ENCODE measurements around the gene MSH5. TPM values are rescaled to one million over a fixed set of nuclear protein-coding genes. Genes with fewer than 3 reads are reported as not detected.

The MSH5 gene
- total RNA-seq, 2 donors from 2014 or later: 7.7 to 9.8 TPM

DNA sequence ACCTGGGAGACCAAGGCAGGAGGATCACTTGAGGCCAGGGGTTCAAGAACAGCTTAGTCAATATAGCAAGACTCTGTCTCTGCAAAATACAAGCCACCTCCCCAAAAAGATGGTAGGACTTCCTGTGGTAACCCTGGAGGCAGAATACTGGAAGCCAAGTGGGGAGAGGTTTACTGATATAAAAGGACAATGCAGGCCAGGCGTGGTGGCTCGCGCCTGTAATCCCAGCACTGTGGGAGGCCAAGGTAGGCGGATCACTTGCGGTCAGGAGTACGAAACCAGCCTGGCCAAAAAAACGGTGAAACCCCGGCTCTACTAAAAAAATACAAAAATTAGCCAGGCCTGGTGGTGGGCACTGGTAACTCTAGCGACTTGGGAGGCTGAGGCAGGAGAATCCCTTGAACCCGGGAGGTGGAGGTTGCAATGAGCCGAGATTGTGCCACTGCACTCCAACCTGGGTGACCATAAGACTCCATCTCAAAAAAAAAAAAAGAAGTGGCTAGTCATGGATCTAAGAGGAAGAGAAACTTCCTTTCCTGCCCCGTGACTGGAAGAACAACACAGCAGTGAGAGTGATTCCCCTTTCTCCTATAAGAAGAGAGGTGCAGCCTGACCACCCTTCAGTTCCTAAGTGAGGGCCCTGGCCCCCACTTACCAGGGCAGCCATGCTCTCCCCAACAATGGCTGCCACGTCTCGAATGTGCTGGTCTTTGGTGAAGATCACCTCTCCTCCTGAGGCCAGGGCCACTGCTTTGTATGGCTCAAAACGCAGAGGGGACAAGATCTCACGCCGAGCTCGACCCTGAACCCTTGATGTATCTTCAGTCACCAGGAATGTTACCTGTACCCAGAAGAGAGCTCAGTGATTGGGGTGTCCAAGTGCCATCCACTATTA, 28.8 kb downstream of the MSH5 start:
- no peak for DNase-seq (ENCODE audit: low spot score)
- intact Hi-C loops (cut with DNase I): loop anchor here in 1 of 2 donors (5.0 kb wide), 1 partner anchor 64 kb away; no protein-coding TSS in a partner anchor

DNA sequence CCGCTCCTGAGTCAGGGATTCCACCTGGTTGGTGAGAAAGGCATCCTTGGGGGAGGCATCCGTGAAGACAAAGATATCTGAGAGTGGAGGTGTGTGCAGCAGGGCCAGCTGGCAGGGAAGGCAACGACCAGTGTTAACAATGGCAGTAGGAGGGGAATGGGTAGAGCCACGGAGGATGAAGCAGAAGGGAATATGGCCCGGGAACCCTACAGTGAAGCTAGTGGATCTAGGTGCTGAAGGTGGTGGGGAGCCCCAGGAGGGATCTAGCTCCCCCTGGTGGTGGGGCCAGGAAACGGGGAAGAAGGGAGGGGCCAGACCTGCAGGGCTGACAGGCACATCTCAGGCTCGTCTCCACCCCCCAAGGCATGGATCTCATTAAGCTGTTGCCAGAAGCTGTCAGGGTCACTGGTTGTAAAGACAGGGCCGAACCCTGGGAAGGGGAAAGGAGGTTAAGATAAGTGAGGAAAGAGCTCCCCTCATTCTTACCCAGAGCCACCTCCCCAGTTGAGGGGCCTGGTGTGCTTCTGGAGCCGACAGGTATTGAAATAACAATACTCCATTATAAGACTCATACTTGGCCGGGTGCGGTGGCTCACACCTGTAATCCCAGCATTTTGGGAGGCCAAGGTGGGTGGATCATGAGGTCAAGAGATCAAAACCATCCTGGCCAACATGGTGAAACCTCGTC, 30.0 kb downstream of the MSH5 start:
- intact Hi-C loops (cut with DNase I): loop anchor here (5.0 to 10.0 kb wide), 2 partner anchors 62 to 1015 kb away; no protein-coding TSS in a partner anchor
- peak; percentile 91 for DNase-seq (ENCODE audit: low spot score)

DNA sequence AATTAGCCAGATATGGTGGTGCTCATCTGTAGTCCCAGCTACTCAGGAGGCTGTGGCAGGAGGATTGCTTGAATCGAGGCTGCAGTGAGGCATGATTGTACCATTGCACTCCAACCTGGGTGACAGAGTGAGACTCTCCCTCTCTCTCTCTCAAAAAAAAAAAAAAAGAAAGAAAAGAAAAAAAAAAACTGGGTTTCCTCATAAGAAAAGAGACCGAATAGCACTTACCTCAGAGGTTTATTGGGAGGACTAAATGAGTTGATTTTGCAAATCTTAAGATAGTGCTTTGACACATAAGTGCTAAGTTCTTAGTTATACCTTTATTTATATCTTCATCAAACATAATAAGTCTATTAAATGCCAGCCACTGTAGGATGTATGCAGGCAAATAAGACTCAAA, 31.1 kb downstream of the MSH5 start:
- no peak for DNase-seq (ENCODE audit: low spot score)
- intact Hi-C loops (cut with DNase I): loop anchor here in 1 of 2 donors (10.0 kb wide), 1 partner anchor 1014 kb away; no protein-coding TSS in a partner anchor

DNA sequence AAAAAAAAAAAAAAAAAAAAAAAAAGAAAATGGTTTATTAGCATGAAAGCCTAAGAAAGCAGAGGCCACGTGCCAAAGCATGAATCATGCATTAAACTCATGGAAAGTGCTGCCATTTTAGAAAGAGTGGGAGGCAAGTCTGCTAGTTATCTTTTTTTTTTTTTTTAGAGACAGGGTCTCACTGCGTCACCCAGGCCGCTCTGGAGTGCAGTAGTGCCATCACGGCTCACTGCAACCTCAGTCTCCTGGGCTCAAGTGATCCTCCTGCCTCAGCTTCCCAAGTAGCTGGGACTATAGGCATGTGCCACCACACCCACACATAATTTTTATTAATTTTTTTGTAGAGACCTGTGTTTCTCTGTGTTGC, 32.2 kb downstream of the MSH5 start:
- intact Hi-C loops (cut with DNase I): loop anchor here in 1 of 2 donors (10.0 kb wide), 1 partner anchor 1013 kb away; no protein-coding TSS in a partner anchor
- DNase-seq (ENCODE audit: low spot score): no peak

DNA sequence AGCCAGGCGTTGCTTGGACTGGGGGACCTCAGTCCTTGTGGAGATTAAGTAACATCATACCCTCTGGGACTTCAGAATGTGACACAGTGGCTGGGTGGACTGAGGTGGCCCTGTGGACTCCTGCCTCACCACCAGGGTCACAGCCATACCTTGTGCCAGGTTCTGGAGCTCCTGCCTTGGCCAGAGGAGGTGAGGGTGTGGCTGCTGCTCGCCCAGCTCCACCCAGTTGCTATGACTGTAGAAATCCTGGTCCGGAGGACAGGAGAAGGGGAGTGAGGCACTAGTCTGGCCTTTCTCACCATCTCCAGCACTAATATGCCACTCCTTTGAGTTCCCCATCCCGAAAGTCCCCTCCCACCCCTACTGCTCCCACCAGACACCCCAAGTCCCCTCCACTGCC, 35.4 kb downstream of the MSH5 start:
- no peak for DNase-seq (ENCODE audit: low spot score)
- intact Hi-C loops (cut with DNase I): loop anchor here in 1 of 2 donors (10.0 kb wide), 1 partner anchor 1010 kb away; no protein-coding TSS in a partner anchor

DNA sequence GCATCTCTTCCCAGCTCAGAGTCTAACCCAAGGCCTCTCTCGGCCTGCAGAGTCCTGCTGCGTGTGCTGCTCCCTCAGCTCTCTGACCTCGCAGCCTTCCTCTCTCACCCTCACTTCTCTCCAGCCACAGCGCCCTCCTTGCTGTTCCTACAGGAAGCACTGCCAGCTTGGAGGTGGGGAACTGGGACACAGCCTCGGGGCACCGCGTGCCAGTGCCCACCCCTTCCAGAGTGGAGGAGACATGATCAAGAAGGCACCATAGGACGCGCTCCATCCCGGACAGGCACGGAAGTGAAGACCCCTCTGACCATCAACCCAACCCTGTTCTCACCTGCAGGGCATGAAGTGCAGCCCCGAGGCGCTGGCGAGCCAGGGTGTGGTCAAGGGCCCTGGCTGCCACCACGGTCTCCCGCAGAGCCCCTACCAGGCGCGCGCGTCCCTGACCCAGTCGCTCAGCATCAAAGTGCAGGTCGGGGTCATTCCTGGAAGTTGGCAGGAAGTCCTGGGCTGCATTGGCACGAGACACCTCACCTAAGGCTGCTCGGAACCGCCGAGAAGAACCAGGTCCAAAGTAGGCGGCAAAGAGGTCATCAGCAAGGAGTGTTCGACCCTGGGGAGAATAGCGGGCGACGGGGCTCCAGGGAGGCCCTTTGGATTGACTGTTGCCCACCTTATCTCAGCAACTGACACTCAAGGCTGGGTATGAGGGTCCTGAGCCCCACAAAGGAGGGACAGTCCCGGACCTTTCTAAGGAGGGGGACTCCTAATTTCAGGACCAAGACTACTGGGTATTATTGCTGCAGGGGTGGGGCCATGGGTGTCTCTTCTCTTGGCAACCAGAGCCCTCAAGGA, 36.1 kb downstream of the MSH5 start:
- no peak for DNase-seq (ENCODE audit: low spot score)
- intact Hi-C loops (cut with DNase I): loop anchor here in 1 of 2 donors (10.0 kb wide), 1 partner anchor 1009 kb away; no protein-coding TSS in a partner anchor

GRCh38 chr6:31776485-31776988, 36.7 kb downstream of the MSH5 start:
- intact Hi-C loops (cut with DNase I): loop anchor here in 1 of 2 donors (10.0 kb wide), 1 partner anchor 1008 kb away; no protein-coding TSS in a partner anchor
- no peak for DNase-seq (ENCODE audit: low spot score)

DNA sequence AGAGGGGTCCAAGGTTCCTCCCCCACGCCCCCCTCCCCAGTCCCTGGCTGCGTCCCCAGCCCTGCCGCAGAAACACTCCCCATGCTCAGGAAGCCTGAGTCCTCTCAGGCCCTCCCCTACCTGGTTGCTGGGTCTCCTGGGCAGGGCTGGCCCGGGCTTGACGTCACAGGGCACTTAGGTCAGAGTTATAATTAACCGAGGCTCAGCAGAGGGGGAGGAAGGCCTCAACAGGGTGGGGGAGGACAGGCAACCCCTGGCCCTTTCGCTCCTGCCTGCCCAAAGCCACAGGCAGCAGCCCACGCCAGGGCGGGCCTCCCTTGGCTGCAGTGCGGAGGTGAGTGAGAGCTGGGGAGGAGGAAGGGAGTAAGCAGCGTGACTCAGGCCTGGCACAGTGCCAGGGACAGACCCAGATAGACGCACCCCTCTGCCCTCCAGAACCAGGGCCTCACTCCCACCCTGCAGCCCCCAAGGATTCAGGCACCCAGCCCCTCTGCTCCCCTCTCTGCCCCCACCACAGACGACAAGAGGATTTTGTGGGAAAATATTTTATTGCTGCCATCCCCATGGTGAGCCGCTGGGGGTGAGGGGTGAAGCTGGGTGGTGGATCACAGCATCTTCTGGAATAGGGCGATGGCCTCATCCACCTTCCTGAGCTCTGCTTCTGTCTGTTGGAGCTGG, 37.3 kb downstream of the MSH5 start, which contains the start of gene VWA7:
VWA7 (minus strand) TSS at position 340 of the 678 bp plus-strand sequence. CDS start 549 bp downstream, outside the sequence.
- peak; percentile 90 for DNase-seq (ENCODE audit: low spot score)
- intact Hi-C loops (cut with DNase I): loop anchor here in 1 of 2 donors (10.0 kb wide), 1 partner anchor 1008 kb away; no protein-coding TSS in a partner anchor

GRCh38 chr6:31777667-31778050, 37.9 kb downstream of the MSH5 start:
- DNase-seq (ENCODE audit: low spot score): no peak
- intact Hi-C loops (cut with DNase I): loop anchor here in 1 of 2 donors (10.0 kb wide), 1 partner anchor 1007 kb away; no protein-coding TSS in a partner anchor

GRCh38 chr6:31778193-31778592, 38.4 kb downstream of the MSH5 start:
- intact Hi-C loops (cut with DNase I): loop anchor here in 1 of 2 donors (10.0 kb wide), 1 partner anchor 1007 kb away; no protein-coding TSS in a partner anchor
- no peak for DNase-seq (ENCODE audit: low spot score)

DNA sequence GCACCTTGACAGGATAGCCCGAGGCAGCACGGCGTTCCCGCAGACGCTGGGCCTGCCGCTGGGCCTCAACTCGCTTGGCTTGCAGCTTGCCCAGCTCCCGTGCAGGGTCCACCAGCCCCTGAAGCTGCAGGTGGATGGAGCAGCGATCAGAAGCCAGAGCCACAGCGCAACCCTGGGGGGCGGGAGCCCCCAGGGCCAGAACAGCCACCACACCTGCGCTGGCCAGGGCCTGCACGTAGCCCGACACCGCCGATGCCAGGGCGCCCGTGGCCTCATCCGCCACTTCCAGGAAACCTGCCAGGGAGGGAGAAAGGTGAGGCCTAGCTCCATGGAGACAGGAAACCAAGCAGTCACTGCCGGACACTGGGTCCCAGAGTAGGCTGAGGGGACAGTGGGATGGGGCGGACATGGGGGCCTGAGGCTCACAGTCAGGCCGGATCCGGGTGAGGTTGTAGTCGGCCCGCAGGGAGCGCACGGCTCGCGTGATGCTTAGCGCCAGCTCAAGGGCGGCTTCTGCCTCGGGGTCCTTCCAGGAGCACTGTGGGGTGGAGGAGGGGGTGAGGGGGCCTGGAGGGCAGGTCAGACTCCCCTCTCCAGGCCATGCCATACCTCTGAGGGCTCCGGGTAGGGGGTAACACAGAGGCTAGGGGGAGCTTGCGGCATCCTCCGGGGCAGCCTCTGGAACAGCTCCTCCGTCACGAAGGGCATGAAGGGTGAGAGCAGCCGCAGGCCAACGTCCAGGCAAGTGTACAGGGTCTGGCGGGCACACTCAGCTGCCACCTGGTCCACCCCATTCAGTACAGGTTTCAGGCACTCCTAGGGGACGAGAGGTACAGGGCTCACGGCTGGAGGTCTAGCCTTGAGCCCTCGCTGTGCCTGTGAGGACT, 39.4 kb downstream of the MSH5 start:
- intact Hi-C loops (cut with DNase I): loop anchor here in 1 of 2 donors (10.0 kb wide), 1 partner anchor 1006 kb away; no protein-coding TSS in a partner anchor
- peak; percentile 62 for DNase-seq (ENCODE audit: low spot score)

DNA sequence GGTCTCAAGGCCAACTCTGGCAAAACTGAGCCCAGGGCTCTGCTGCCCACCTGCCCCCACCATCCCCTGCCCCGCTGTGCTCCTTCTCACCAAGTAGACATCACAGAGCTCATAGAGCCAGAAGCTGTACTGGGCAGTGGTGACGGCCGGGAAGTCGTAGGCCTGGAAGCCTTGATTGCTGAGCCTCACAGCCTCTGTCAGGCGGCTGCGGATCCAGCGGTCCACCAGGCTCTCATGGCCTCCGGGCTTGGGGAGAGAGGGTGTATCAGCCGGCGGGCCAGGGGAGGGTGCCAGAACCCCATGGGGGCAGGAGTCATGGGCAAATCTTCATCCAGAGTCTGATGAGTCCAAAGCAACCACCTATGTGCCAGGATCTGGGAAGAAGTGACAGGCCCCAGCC, 40.1 kb downstream of the MSH5 start:
- DNase-seq (ENCODE audit: low spot score): no peak
- intact Hi-C loops (cut with DNase I): loop anchor here in 1 of 2 donors (10.0 kb wide), 1 partner anchor 1005 kb away; no protein-coding TSS in a partner anchor

- DNase-seq (ENCODE audit: low spot score): no peak
- intact Hi-C loops (cut with DNase I): no loop called here
These were observed 40.9 kb downstream of the MSH5 start for GRCh38 chr6:31780507-31781243.

- no peak for DNase-seq (ENCODE audit: low spot score)
- intact Hi-C loops (cut with DNase I): no loop called here
These were observed 41.7 kb downstream of the MSH5 start for GRCh38 chr6:31781244-31782125.

DNA sequence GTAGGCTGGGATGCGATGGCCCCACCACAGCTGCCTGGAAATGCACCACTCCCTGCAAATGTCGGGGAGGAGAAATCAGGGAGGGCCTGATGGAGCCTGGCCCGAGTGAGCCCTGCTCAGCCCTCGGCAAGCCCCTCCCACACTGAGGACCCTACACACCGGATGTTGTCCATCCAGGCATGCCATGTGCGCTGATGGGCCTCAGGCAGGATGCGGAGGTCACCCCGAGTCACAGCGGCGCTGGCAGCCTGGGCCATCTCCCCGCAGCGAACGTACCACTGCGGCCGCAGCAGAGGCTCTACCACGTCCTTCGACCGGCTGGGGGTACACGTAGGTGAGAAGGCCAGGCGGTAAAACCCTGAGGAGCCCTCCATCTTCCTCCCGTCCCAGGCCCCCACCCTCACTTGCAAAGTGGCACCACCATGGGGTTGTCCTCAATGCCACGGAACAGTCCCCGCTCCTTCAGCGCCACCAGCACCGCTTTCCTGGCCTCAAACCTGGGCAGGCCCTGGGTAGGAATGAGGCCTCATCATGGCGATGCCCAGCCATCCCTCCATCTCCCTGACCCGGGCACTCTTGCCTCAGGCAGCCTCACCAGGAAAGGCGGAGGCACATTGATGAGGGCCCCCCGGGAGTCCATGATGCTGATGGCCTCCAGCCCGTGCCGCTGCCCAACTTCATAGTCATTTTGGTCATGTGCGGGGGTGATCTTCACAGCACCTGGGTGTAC, 42.5 kb downstream of the MSH5 start:
- intact Hi-C loops (cut with DNase I): no loop called here
- DNase-seq (ENCODE audit: low spot score): no peak
